Activated T-cell treated with anti-CD3 and anti-CD28 coated beads, Interleukin-2, amount 50 U/mL, for 72 hours (primary cell): ENCODE results near the gene FAR2. TPM values are rescaled to one million over a fixed set of nuclear protein-coding genes. Genes with fewer than 3 reads are reported as not detected.

Experiments
- ATAC-seq, 2 donors: fragments of 150-1000 bp; cut with Tn5 transposase; replicated peaks in 1 of 2; 2 replicates each; pipeline ENCODE4 v1.10.0; 2021; ENCODE audit warnings: moderate library complexity in 2 of 2, mild to moderate bottlenecking in 1 of 2
- DNase-seq, 2 donors: peaks; one replicate each; pipeline ENCODE4 v3.0.0; 2021 to 2022; ENCODE audit warnings: mixed read lengths in 1 of 2
- H3K27ac Mint-ChIP-seq: one replicate; pipeline ENCODE4 v1.8.0; 2022; ENCODE audit warnings: mild to moderate bottlenecking, moderate library complexity, mixed read lengths
- H3K27me3 Mint-ChIP-seq: one replicate; pipeline ENCODE4 v1.8.0; 2022; ENCODE audit warnings: low read depth, mixed read lengths
- H3K36me3 Mint-ChIP-seq, 2 donors: one replicate each; pipeline ENCODE4 v1.8.0; 2022; ENCODE audit warnings: mixed read lengths in 2 of 2, mild to moderate bottlenecking in 1 of 2; ENCODE audit not compliant: insufficient read depth in 2 of 2
- H3K4me1 Mint-ChIP-seq: one replicate; pipeline ENCODE4 v1.8.0; 2022; ENCODE audit warnings: low read depth, mixed read lengths
- H3K4me3 Mint-ChIP-seq, 2 donors: one replicate each; pipeline ENCODE4 v1.8.0; 2022; ENCODE audit warnings: mild to moderate bottlenecking in 2 of 2, mixed read lengths in 2 of 2, moderate library complexity in 2 of 2
- H3K9me3 Mint-ChIP-seq, 2 donors: one replicate each; pipeline ENCODE4 v1.8.0; 2022; ENCODE audit warnings: mixed read lengths in 2 of 2
- total RNA-seq, 2 donors: library from RNA; stranded (reverse); gene quantifications; one replicate each; pipeline ENCODE4 v1.2.3, GENCODE V29; 2022

Gene FAR2
- total RNA-seq, 2 donors from 2014 or later: 2.3 to 2.5 TPM

DNA sequence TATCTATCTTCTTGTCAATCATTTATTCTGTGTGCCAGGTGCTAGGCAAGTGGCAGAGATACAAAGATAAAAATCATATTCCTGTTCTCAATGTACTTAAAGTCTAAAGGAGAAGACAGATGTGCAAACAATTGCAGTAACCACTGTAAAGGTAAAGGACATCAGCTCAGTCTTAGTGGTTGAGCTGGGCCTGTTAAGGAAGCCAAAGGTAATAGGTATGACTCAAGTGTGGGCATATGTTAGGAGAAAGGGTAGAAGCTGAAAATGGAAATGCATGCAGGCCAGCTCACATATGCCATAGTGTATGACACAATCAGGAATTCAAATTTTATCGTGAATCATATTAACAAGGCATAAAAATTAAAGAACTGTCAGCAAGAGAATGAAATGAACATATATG, 49.8 kb downstream of the FAR2 start:
- H3K36me3 Mint-ChIP-seq: peaks cover 0 to 2% of the 10 kb centered on the region in 2 donors
- DNase-seq: no peak
- peaks cover 2% of the 10 kb centered on the region in 2 donors for H3K9me3 Mint-ChIP-seq
- no peaks in the 10 kb centered on the region for H3K27me3 Mint-ChIP-seq
- no peak for ATAC-seq
- no peaks in the 10 kb centered on the region for H3K4me1 Mint-ChIP-seq
- no peak overlapping the region for H3K27ac Mint-ChIP-seq
- no peak overlapping the region for H3K4me3 Mint-ChIP-seq

DNA sequence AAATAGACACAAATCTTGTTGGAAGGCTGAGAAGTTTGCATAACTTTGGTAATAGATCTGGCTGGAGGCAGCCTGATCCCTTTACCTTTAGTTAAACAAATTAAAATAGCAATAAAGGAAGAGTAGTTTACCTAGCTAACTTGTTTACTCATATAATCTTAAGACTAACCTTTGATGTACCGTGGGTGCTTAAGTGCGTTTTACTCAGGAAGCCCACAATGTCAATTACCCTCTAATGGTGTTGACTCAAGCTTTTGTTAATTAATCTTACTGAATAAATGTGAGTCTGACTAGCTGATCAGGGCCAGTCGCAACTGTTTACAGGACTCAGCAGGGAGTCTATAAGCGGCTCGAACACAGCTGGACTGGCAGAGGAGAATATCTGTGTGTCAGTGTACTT, 51.5 kb downstream of the FAR2 start:
- ATAC-seq (no peak), DNase-seq (no peak)
- Mint-ChIP-seq H3K27ac (no peak overlapping the region), H3K27me3 (no peaks in the 10 kb centered on the region), H3K4me3 (no peak overlapping the region), H3K9me3 (peaks cover 2 to 4% of the 10 kb centered on the region in 2 donors), H3K36me3 (peaks cover 0 to 2% of the 10 kb centered on the region in 2 donors), H3K4me1 (no peaks in the 10 kb centered on the region)

GRCh38 chr12:29201296-29201695, 52.2 kb downstream of the FAR2 start:
- no peak overlapping the region for H3K27ac Mint-ChIP-seq
- H3K4me3 Mint-ChIP-seq: no peak overlapping the region
- DNase-seq: no peak
- no peaks in the 10 kb centered on the region for H3K27me3 Mint-ChIP-seq
- peaks cover 2 to 4% of the 10 kb centered on the region in 2 donors for H3K9me3 Mint-ChIP-seq
- H3K4me1 Mint-ChIP-seq: no peaks in the 10 kb centered on the region
- no peak for ATAC-seq
- peaks cover 0 to 2% of the 10 kb centered on the region in 2 donors for H3K36me3 Mint-ChIP-seq

DNA sequence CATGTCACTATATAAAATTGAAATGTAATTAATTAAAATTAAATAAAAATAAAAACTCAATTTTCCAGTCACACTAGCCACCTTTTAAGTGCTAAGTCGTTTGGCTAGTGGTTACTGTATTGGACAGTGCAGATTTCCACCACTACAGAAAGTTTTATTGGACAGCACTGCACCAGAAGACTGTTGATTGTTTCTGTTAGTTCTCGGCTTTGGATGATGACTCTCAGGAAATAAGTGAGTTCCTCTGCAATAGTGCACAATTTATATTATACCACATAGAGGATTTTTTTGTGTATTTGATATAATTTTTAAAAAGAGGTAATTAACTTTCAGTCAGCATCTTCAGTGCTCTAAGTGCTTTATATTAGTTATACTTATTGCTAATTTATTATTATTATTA, 52.7 kb downstream of the FAR2 start:
- H3K4me3 Mint-ChIP-seq: no peak overlapping the region
- no peak for ATAC-seq
- H3K27me3 Mint-ChIP-seq: no peaks in the 10 kb centered on the region
- peaks cover 0 to 2% of the 10 kb centered on the region in 2 donors for H3K36me3 Mint-ChIP-seq
- no peak overlapping the region for H3K27ac Mint-ChIP-seq
- DNase-seq: no peak
- no peaks in the 10 kb centered on the region for H3K4me1 Mint-ChIP-seq
- H3K9me3 Mint-ChIP-seq: peaks cover 2 to 4% of the 10 kb centered on the region in 2 donors

DNA sequence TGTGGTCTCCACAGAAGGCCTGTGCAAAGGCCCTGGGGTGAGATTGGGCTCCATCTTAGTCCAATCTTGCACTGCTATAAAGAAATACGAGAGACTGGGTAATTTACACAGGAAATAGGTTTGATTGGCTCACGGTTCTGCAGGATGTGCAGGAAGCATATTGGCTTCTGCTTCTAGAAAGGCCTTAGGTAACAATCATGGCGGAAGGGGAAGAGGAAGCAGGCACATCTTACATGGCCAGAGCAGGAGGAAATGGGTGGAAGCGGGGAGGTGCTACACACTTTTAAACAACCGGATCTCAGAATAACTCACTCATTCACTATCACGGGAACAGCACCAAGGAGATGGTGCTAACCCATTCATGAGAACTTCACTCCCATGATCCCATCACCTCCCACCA, 55.4 kb downstream of the FAR2 start:
- ATAC-seq (no peak), DNase-seq (no peak)
- Mint-ChIP-seq H3K27me3 (no peaks in the 10 kb centered on the region), H3K4me1 (no peaks in the 10 kb centered on the region), H3K4me3 (no peak overlapping the region), H3K27ac (no peak overlapping the region), H3K36me3 (no peaks in the 10 kb centered on the region), H3K9me3 (peaks cover 2 to 4% of the 10 kb centered on the region in 2 donors)

DNA sequence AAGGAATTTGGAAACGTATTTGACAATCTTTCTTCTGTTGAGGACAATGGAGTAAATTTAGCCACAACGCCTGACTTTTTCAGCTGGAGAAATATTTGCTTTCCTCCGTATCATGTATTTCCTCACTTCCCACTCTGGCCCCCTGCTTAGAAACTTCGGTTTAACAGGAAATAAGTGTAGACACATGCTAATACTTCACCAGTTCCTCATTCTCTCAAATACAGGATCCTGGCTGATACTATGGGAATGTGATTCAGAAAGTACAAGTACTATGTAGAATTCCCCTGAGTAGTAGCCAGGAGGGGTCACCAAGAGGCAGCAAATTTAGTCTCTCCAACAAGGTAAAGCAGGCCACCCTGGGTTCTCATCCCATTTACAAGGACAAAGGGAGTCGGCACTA, 58.0 kb downstream of the FAR2 start:
- DNase-seq (no peak), ATAC-seq (no peak)
- peaks cover 2 to 4% of the 10 kb centered on the region in 2 donors for H3K9me3 Mint-ChIP-seq
- no peaks in the 10 kb centered on the region for H3K4me1 Mint-ChIP-seq
- H3K36me3 Mint-ChIP-seq: no peaks in the 10 kb centered on the region
- H3K27ac Mint-ChIP-seq: no peak overlapping the region
- H3K4me3 Mint-ChIP-seq: no peak overlapping the region
- H3K27me3 Mint-ChIP-seq: no peaks in the 10 kb centered on the region

DNA sequence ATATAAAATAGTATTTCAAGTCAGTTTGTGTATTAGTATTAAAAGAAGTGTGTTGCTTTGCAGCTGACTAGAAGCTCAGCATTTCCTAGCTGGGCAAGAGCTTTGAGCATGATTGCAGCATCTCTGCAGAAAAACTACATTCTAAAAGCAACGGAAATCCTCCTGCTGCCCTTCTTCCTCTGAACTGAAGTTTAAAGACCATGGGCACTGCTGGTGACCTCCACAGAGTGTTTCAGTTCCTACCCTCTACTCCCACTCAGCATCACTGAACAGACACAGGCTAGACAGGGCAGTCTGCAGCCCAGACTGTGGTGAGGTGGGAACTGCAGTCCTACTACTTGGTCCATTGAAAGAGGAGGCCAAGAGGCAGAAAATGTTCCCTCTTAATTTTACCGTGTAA, 59.0 kb downstream of the FAR2 start:
- no peaks in the 10 kb centered on the region for H3K27me3 Mint-ChIP-seq
- no peak overlapping the region for H3K27ac Mint-ChIP-seq
- no peaks in the 10 kb centered on the region for H3K4me1 Mint-ChIP-seq
- no peak for DNase-seq
- no peak overlapping the region for H3K4me3 Mint-ChIP-seq
- H3K9me3 Mint-ChIP-seq: peaks cover 0 to 2% of the 10 kb centered on the region in 2 donors
- no peak for ATAC-seq
- H3K36me3 Mint-ChIP-seq: no peaks in the 10 kb centered on the region

- peaks cover 0 to 2% of the 10 kb centered on the region in 2 donors for H3K9me3 Mint-ChIP-seq
- H3K27me3 Mint-ChIP-seq: no peaks in the 10 kb centered on the region
Observed at GRCh38 chr12:29208936-29209701, 60.0 kb downstream of the FAR2 start.

DNA sequence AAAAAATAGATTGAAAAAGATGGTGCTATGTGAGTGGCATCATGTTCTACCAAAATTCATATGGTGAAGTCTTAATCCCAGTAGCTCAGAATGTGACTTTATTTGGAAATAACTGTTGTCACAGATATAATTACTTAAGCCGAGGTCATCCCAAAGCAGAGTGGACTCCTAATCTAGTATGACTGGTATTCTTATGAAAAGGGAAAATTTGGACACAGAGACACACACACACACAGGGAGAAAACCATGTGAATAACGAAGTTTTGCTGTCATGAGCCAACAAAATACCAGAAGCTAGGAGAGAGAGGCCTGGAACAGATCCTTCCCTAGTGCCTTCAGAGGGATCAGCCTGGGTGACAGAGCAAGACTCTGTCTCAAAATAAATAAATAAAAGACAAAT, 62.6 kb downstream of the FAR2 start:
- Mint-ChIP-seq H3K4me1 (no peaks in the 10 kb centered on the region), H3K27ac (no peak overlapping the region), H3K4me3 (no peak overlapping the region), H3K36me3 (no peaks in the 10 kb centered on the region), H3K9me3 (no peaks in the 10 kb centered on the region), H3K27me3 (no peaks in the 10 kb centered on the region)
- DNase-seq: no peak
- no peak for ATAC-seq

More at GRCh38 chr12:29208936-29209701, 60.0 kb downstream of the FAR2 start:
- Mint-ChIP-seq H3K27ac (no peak overlapping the region), H3K4me3 (no peak overlapping the region), H3K4me1 (no peaks in the 10 kb centered on the region), H3K36me3 (no peaks in the 10 kb centered on the region)
- ATAC-seq (no peak), DNase-seq (no peak)

GRCh38 chr12:29212682-29213403, 63.8 kb downstream of the FAR2 start:
- no peak for DNase-seq
- H3K27ac Mint-ChIP-seq: no peak overlapping the region

DNA sequence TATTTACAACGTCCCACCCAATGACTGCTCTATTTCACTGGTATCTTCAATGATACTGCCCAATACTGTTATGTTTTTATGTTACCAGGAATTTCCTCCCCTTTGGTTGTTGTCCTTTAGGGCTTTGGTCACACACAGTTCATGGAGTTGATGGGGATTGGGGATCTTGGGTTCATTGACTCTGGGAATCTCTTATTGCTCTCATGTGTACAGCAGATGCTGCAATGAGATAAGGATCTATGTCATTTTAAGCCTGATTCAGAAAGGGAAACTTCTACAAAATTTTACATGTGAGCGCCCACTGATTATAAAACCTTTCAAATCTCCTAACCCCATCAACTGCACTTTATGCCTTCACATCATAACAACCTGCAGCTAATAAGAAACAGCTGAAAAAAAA, 67.2 kb downstream of the FAR2 start:
- H3K9me3 Mint-ChIP-seq: no peaks in the 10 kb centered on the region
- H3K36me3 Mint-ChIP-seq: peaks cover 0 to under 1% of the 10 kb centered on the region in 2 donors
- no peaks in the 10 kb centered on the region for H3K27me3 Mint-ChIP-seq
- H3K27ac Mint-ChIP-seq: no peak overlapping the region
- H3K4me1 Mint-ChIP-seq: no peaks in the 10 kb centered on the region
- ATAC-seq (no peak), DNase-seq (no peak)
- H3K4me3 Mint-ChIP-seq: no peak overlapping the region

More at GRCh38 chr12:29212682-29213403, 63.8 kb downstream of the FAR2 start:
- no peak overlapping the region for H3K4me3 Mint-ChIP-seq
- H3K4me1 Mint-ChIP-seq: no peaks in the 10 kb centered on the region
- no peaks in the 10 kb centered on the region for H3K36me3 Mint-ChIP-seq
- no peak for ATAC-seq
- H3K9me3 Mint-ChIP-seq: no peaks in the 10 kb centered on the region
- H3K27me3 Mint-ChIP-seq: no peaks in the 10 kb centered on the region

DNA sequence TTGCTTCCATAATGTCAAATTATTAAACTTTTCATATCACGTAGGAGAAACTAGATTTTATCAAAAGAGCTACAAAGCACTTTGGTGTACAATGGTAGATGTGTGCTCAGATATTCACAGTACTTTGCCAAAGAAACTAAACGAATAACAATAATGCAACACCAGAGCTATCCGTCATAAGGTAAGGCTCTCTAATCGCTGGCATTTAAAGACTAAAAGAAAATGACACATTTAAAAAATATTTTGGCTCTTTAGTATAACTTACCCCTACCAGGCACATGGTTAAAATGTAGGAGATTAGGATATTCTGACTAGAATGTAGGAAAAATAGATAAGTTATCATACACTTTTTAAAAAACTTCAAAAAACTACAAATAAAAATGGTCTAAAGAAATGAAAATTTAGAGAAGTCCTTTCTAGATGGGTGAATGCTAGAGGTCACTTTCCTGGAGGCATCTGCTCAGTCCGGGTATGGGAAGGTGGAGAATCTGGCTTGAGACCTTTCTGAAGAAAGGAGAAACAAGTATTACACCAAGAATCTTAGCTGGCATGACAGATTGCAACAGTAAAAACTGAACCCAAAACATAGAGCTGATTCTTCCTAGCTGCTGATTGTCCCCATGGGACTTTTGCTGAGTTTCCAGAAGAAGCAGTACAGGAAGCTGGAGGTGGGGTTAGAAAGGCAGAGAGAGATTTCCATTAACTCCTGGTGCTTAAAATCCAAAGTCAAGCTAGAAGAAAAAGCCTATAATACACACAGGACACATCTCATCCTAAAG, 67.9 kb downstream of the FAR2 start:
- Mint-ChIP-seq H3K9me3 (peaks cover under 1% of the 10 kb centered on the region in 2 donors), H3K27ac (no peak overlapping the region), H3K36me3 (peaks cover under 1 to 2% of the 10 kb centered on the region in 2 donors), H3K27me3 (no peaks in the 10 kb centered on the region), H3K4me3 (no peak overlapping the region), H3K4me1 (no peaks in the 10 kb centered on the region)
- no peak for DNase-seq
- ATAC-seq: no peak
